Lung (tissue), 12 donors: Measurements from ENCODE around the gene TBC1D30. TPM values are rescaled to one million over a fixed set of nuclear protein-coding genes. Genes with fewer than 3 reads are reported as not detected.

Experiments used
- ATAC-seq: fragments of 200-7000 bp; cut with Tn5 transposase; one replicate; pipeline ENCODE4 v1.9.1; 2020; ENCODE audit warnings: moderate number of reproducible peaks; ENCODE audit not compliant: insufficient read depth, low FRiP score
- DNase-seq, 3 donors: peaks; one replicate each; pipeline ENCODE4 v3.0.0-alpha.2; 2013 to 2017
- H3K27ac ChIP-seq, 2 donors: one replicate each; pipeline ENCODE4 v1.5.1; 2013; ENCODE audit warnings: mild to moderate bottlenecking in 2 of 2, moderate library complexity in 2 of 2, control low read depth in 1 of 2, inconsistent platforms in 1 of 2, low read depth in 1 of 2, low read length in 1 of 2
- H3K27me3 ChIP-seq, 3 donors: one replicate each; pipeline ENCODE4 v1.5.1; 2013; ENCODE audit warnings: low read length in 2 of 3; ENCODE audit not compliant: control insufficient read depth in 3 of 3, insufficient read depth in 3 of 3
- H3K36me3 ChIP-seq, 4 donors: one replicate each; pipeline ENCODE4 v1.5.1; 2013; ENCODE audit warnings: low read length in 4 of 4, mild to moderate bottlenecking in 1 of 4, moderate library complexity in 1 of 4; ENCODE audit not compliant: control insufficient read depth in 4 of 4, insufficient read depth in 4 of 4
- H3K4me1 ChIP-seq, 5 donors: one replicate each; pipeline ENCODE4 v1.5.1; 2013; ENCODE audit warnings: low read length in 5 of 5, mild to moderate bottlenecking in 2 of 5, moderate library complexity in 1 of 5; ENCODE audit not compliant: control insufficient read depth in 5 of 5, insufficient read depth in 5 of 5
- H3K4me3 ChIP-seq: one replicate; pipeline ENCODE4 v1.5.1; 2013; ENCODE audit warnings: mild to moderate bottlenecking, control low read depth, moderate library complexity
- H3K9ac ChIP-seq, 2 donors: one replicate each; pipeline ENCODE4 v1.5.1; 2013; ENCODE audit warnings: low read length in 2 of 2, control low read depth in 1 of 2; ENCODE audit not compliant: insufficient read depth in 1 of 2
- H3K9me3 ChIP-seq, 4 donors: one replicate each; pipeline ENCODE4 v1.5.1; 2013; ENCODE audit warnings: low read length in 3 of 4, mild to moderate bottlenecking in 1 of 4, moderate library complexity in 1 of 4; ENCODE audit not compliant: control insufficient read depth in 4 of 4, insufficient read depth in 3 of 4
- CTCF ChIP-seq: IDR thresholded peaks from 2 replicates; pipeline ENCODE4 v1.5.1; 2012; ENCODE audit warnings: mild to moderate bottlenecking; ENCODE audit errors: control extremely low read depth, extremely low read depth
- polyA plus RNA-seq, 2 donors: library from polyadenylated mRNA; stranded (reverse); fragments of 200-250 nt; gene quantifications; one replicate each; pipeline ENCODE4 v1.2.1, GENCODE V29; 2013
- total RNA-seq, 2 donors: library from RNA; depleted of rRNA in 1 of 2; stranded (reverse); fragments of >200 nt in 1 of 2; gene quantifications; one replicate each; pipeline ENCODE4 v1.2.1, GENCODE V29; 2014 to 2021
- donor health status: control.
- donor health status: control.
- donor health status: Bipolar disorder and iron deficiency.
- donor health status: healthy.
- donor health status: DM: yes; HTN: yes; CAD: no.

TBC1D30 gene
- total and polyA plus RNA-seq, 4 donors = 3.3 to 15.7 (median 10.2) TPM

DNA sequence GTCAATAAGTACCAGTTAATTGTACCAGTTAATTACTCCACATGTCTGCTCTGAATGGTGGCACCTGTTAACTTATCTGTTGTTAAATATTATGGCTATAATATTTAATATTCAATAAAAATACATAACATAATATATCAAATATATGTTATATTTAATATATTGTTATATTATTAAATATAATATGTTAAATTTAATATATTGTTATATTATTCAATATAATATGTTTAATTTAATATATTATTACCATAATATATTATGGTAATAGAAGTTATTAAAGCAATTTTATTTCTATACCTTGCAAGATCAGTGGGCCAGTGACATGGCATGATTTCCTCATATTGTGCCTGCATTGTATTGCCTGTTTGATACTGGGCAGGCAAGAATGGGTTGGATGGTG lies 98.4 kb downstream of the TBC1D30 start:
- no peaks in the 10 kb centered on the region for H3K9me3 ChIP-seq
- no peak overlapping the region for H3K27ac ChIP-seq
- no peak for DNase-seq
- no peak overlapping the region for H3K4me3 ChIP-seq
- TF ChIP-seq CTCF = no peak
- H3K36me3 ChIP-seq = no peaks in the 10 kb centered on the region
- H3K27me3 ChIP-seq = no peaks in the 10 kb centered on the region
- H3K4me1 ChIP-seq = no peaks in the 10 kb centered on the region
- no peak overlapping the region for H3K9ac ChIP-seq
- ATAC-seq = no peak

DNA sequence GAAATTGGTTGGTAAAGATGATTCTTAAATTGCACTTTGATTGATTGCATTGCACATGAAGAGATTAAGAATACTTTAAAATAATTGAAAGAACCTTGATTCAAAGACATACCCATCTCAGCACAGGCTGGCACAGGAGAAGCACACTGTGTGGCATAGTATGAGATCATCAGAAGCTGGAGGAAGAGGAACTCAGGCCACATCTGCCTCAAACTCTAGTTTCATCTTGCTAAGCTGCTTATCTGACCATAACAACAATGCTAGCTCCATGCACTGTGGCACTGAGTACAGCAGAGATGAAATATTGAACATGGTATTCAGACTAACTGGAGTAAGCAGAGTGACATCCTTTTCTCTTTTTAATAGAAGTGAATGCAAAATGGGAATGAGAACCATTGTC lies 99.1 kb downstream of the TBC1D30 start:
- ATAC-seq = no peak

More for the DNA sequence above, 99.1 kb downstream of the TBC1D30 start:
- H3K4me1 ChIP-seq = no peaks in the 10 kb centered on the region
- TF ChIP-seq CTCF = no peak
- H3K4me3 ChIP-seq = no peak overlapping the region
- no peaks in the 10 kb centered on the region for H3K36me3 ChIP-seq
- DNase-seq = no peak
- H3K27ac ChIP-seq = no peak overlapping the region
- no peaks in the 10 kb centered on the region for H3K27me3 ChIP-seq
- H3K9ac ChIP-seq = no peak overlapping the region
- peaks cover 0 to 1% (median 0%) of the 10 kb centered on the region in 4 donors for H3K9me3 ChIP-seq

Other genes starting within 250 kb of the TBC1D30 start
- 10 to 100 TPM; 31.5 to 60.9 TPM for gene RASSF3, start 214.2 kb upstream of the TBC1D30 start, total RNA-seq
- 10 to 100 TPM; 26.7 to 35.4 TPM for gene RASSF3, start 214.2 kb upstream of the TBC1D30 start, polyA plus RNA-seq
- gene GNS, start 65.2 kb upstream of the TBC1D30 start, total RNA-seq = 100 to 1,000 TPM; 149 TPM
- gene GNS, start 65.2 kb upstream of the TBC1D30 start, polyA plus RNA-seq = 100 to 1,000 TPM in 1 of 2 donors, 10 to 100 TPM in 1; 27.6 to 128 TPM